ENCODE measurements around the gene ITGAD.
A peak's percentile ranks its signal among the peaks of the same experiment; 100 is the strongest.

Gene ITGAD

DNA sequence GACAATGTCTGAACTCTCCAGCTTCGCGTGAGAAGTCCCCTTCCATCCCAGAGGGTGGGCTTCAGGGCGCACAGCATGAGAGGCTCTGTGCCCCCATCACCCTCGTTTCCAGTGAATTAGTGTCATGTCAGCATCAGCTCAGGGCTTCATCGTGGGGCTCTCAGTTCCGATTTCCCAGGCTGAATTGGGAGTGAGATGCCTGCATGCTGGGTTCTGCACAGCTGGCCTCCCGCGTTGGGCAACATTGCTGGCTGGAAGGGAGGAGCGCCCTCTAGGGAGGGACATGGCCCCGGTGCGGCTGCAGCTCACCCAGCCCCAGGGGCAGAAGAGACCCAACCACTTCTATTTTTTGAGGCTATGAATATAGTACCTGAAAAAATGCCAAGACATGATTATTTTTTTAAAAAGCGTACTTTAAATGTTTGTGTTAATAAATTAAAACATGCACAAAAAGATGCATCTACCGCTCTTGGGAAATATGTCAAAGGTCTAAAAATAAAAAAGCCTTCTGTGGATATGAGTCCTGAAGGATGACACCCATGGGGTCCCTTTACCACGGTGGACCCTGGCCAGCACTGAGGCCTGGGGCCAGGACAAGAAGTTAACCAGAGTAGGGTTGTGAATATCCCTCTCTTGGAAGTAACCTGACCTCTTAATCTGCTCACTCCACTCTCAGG lies 10.5 kb upstream of the ITGAD start:
- Histone ChIP-seq H3K9ac (ENCODE audit: insufficient read length, low read depth) (no peak overlapping the region), H3K36me3 (ENCODE audit: insufficient read depth, insufficient read length, low read length) (no peaks in the 10 kb centered on the region), H3K27me3 (ENCODE audit: insufficient read depth, insufficient read length) (no peaks in the 10 kb centered on the region), H3K4me3 (ENCODE audit: insufficient read length, low read depth) (no peak overlapping the region), H3K4me1 (ENCODE audit: insufficient read depth, insufficient read length) (peaks cover 6% of the 10 kb centered on the region), H3K9me3 (ENCODE audit: insufficient read depth, low read length) (peaks cover 4% of the 10 kb centered on the region; the same call in 1 of the 2 replicates)
- peak; percentile 68 for DNase-seq (ENCODE audit: low read depth, low spot score)
- TF ChIP-seq YY1 (IDR thresholded peaks at IDR 0.05; ENCODE audit: insufficient read depth, insufficient read length) (no peak), SUZ12 (IDR thresholded peaks at IDR 0.05; ENCODE audit: extremely low read depth, insufficient read depth, insufficient read length) (no peak), ZNF274 (IDR thresholded peaks at IDR 0.05; ENCODE audit: low read depth, low read length) (no peak)

DNA sequence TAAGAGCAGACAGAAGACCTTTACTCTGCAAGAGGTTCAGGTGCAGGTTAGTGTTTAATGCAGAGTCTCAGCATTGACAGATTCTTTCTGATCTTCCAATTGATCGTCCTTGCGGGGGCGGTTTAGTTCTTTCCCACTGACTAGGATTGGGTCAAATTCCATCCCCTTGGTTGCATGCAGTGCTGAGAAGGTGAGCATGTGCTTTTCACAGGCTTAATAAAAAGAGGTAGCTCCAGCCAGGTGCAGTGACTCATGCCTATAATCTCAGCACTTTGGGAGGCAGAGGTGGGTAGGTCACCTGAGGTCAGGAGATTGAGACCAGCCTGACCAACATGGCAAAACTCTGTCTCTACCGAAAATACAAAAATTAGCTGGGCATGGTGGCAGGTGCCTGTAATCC lies 7.5 kb upstream of the ITGAD start:
- H3K9me3 ChIP-seq (ENCODE audit: insufficient read depth, low read length) = peaks cover 4% of the 10 kb centered on the region; the same call in 1 of the 2 replicates
- H3K4me1 ChIP-seq (ENCODE audit: insufficient read depth, insufficient read length) = peaks cover 6% of the 10 kb centered on the region
- no peak for TF ChIP-seq ZNF274 (IDR thresholded peaks at IDR 0.05; ENCODE audit: low read depth, low read length)
- no peak for TF ChIP-seq SUZ12 (IDR thresholded peaks at IDR 0.05; ENCODE audit: extremely low read depth, insufficient read depth, insufficient read length)
- no peak for TF ChIP-seq YY1 (IDR thresholded peaks at IDR 0.05; ENCODE audit: insufficient read depth, insufficient read length)
- H3K9ac ChIP-seq (ENCODE audit: insufficient read length, low read depth) = no peak overlapping the region
- no peak for DNase-seq (ENCODE audit: low read depth, low spot score)
- no peaks in the 10 kb centered on the region for H3K36me3 ChIP-seq (ENCODE audit: insufficient read depth, insufficient read length, low read length)
- H3K27me3 ChIP-seq (ENCODE audit: insufficient read depth, insufficient read length) = no peaks in the 10 kb centered on the region
- H3K4me3 ChIP-seq (ENCODE audit: insufficient read length, low read depth) = no peak overlapping the region

DNA sequence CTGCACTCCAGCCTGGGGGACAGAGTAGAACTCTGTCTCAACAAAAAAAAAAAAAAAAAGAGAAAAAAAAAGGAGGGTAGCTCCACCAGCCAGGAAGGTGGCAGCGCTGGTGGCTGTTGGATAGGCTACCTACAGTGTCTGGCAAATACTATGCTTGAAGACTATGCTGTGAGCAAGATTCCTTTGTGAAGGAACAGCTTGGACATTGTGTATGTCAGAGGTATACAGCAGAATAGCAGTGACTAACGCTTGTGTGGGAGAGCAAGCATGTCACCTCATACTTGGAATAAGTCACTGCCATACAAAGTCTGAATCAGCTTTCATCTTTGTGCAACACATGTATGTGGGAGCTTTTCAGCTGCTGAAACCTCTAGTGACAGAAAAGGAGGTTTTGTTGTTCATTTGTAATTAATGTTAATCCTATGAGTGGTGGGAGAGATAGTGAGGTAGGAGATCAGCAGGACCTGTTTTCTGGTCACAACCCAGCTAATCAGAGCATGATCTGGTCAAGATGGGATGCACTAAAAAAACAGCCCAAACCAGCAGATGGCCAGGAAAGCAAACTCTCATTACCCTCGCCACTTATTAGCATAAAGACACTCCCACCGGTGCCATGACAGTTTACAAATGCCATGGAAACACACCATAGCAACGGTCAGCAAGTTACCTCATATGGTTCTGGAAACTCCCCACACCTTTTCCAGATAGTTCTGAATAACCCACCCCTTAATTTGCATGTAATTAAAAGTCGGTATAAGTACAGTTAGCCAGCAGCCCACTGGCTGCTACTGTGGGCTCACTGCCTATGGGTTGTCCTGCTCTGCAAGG lies 6.8 kb upstream of the ITGAD start:
- Histone ChIP-seq H3K4me3 (ENCODE audit: insufficient read length, low read depth) (no peak overlapping the region), H3K9ac (ENCODE audit: insufficient read length, low read depth) (no peak overlapping the region), H3K27me3 (ENCODE audit: insufficient read depth, insufficient read length) (no peaks in the 10 kb centered on the region), H3K36me3 (ENCODE audit: insufficient read depth, insufficient read length, low read length) (no peaks in the 10 kb centered on the region), H3K4me1 (ENCODE audit: insufficient read depth, insufficient read length) (peaks cover 6% of the 10 kb centered on the region), H3K9me3 (ENCODE audit: insufficient read depth, low read length) (peaks cover 4% of the 10 kb centered on the region; the same call in 1 of the 2 replicates)
- DNase-seq (ENCODE audit: low read depth, low spot score) = peak; percentile 9
- TF ChIP-seq SUZ12 (IDR thresholded peaks at IDR 0.05; ENCODE audit: extremely low read depth, insufficient read depth, insufficient read length) (no peak), ZNF274 (IDR thresholded peaks at IDR 0.05; ENCODE audit: low read depth, low read length) (no peak), YY1 (IDR thresholded peaks at IDR 0.05; ENCODE audit: insufficient read depth, insufficient read length) (no peak)

DNA sequence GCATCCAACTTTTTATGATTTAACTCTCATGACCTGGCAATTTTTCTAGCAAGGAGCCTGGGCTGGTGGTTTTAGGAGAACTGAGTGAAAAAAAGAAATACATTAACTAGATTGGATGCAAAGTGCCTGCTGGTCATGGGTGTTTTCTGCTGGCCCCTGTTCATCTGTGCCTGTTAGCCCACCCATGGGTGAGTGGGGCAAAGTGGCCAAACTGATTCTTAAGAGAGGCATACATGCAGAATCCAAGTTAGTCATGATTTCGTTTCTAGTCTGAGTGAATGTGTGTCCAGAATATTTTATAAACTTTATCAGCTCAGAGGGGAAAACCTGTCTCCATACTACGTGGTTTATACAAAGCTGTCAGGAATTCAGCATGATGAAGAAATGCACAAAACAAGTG lies 4.6 kb upstream of the ITGAD start:
- no peaks in the 10 kb centered on the region for H3K36me3 ChIP-seq (ENCODE audit: insufficient read depth, insufficient read length, low read length)
- H3K4me1 ChIP-seq (ENCODE audit: insufficient read depth, insufficient read length) = peaks cover 16% of the 10 kb centered on the region
- H3K27me3 ChIP-seq (ENCODE audit: insufficient read depth, insufficient read length) = no peaks in the 10 kb centered on the region
- no peak for TF ChIP-seq SUZ12 (IDR thresholded peaks at IDR 0.05; ENCODE audit: extremely low read depth, insufficient read depth, insufficient read length)
- no peak for TF ChIP-seq YY1 (IDR thresholded peaks at IDR 0.05; ENCODE audit: insufficient read depth, insufficient read length)
- no peak for TF ChIP-seq ZNF274 (IDR thresholded peaks at IDR 0.05; ENCODE audit: low read depth, low read length)
- DNase-seq (ENCODE audit: low read depth, low spot score) = no peak
- H3K4me3 ChIP-seq (ENCODE audit: insufficient read length, low read depth) = no peak overlapping the region
- peaks cover 4% of the 10 kb centered on the region; the same call in 1 of the 2 replicates for H3K9me3 ChIP-seq (ENCODE audit: insufficient read depth, low read length)
- no peak overlapping the region for H3K9ac ChIP-seq (ENCODE audit: insufficient read length, low read depth)

DNA sequence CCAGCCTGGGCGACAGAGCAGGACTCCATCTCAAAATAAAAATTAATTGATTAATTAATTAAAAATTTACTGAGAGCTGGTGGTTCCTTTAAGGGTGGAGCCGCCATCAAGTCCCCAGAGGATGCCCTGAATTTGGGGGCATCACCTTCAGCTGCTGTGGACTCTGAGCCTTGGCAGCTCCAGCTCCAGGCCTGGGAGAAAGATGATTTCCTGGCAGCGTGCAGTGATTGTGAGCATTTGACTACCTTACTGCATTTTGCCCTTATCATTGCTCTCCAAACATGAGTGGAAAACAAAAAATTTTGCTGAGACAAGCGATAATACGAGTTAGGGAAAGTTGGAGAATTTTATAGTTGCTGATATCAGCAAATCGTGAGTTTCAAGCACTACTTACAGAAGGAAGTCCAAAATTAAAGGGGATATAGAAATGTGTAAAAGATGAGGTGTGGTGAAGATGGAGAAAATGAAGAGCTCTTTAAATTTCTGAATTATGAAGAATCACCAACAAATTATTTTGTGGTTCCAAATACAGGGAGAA lies 2.6 kb upstream of the ITGAD start:
- no peak for DNase-seq (ENCODE audit: low read depth, low spot score)
- Histone ChIP-seq H3K36me3 (ENCODE audit: insufficient read depth, insufficient read length, low read length) (no peaks in the 10 kb centered on the region), H3K27me3 (ENCODE audit: insufficient read depth, insufficient read length) (no peaks in the 10 kb centered on the region), H3K4me3 (ENCODE audit: insufficient read length, low read depth) (no peak overlapping the region), H3K9ac (ENCODE audit: insufficient read length, low read depth) (no peak overlapping the region), H3K4me1 (ENCODE audit: insufficient read depth, insufficient read length) (peaks cover 15% of the 10 kb centered on the region), H3K9me3 (ENCODE audit: insufficient read depth, low read length) (peaks cover 4% of the 10 kb centered on the region; the same call in 1 of the 2 replicates)
- no peak for TF ChIP-seq SUZ12 (IDR thresholded peaks at IDR 0.05; ENCODE audit: extremely low read depth, insufficient read depth, insufficient read length)
- no peak for TF ChIP-seq YY1 (IDR thresholded peaks at IDR 0.05; ENCODE audit: insufficient read depth, insufficient read length)
- TF ChIP-seq ZNF274 (IDR thresholded peaks at IDR 0.05; ENCODE audit: low read depth, low read length) = no peak

DNA sequence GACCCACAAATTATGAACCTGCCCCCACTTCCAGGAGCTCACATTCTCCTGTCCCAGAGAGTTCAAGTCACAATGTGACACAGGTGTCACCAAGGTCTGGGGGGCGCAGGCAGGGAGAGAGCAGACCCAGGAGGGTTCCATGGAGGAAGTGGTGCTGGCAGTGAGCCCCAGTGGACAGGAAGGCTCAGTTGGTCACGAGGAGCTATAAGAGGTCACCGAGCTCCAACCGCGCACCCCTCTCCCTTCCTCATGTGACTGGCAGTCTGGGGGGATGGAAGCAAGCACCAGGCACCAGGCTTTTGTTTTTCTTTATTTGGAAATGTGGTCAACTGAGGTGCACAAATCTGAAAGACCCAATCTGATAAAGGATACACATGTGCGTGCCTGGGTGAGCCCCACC lies 2.5 kb downstream of the ITGAD start:
- Histone ChIP-seq H3K9ac (ENCODE audit: insufficient read length, low read depth) (no peak overlapping the region), H3K9me3 (ENCODE audit: insufficient read depth, low read length) (peaks cover 11% of the 10 kb centered on the region; the same call in 1 of the 2 replicates), H3K27me3 (ENCODE audit: insufficient read depth, insufficient read length) (no peaks in the 10 kb centered on the region), H3K4me1 (ENCODE audit: insufficient read depth, insufficient read length) (peaks cover 17% of the 10 kb centered on the region), H3K36me3 (ENCODE audit: insufficient read depth, insufficient read length, low read length) (peaks cover 14% of the 10 kb centered on the region), H3K4me3 (ENCODE audit: insufficient read length, low read depth) (no peak overlapping the region)
- TF ChIP-seq YY1 (IDR thresholded peaks at IDR 0.05; ENCODE audit: insufficient read depth, insufficient read length) (no peak), SUZ12 (IDR thresholded peaks at IDR 0.05; ENCODE audit: extremely low read depth, insufficient read depth, insufficient read length) (no peak), ZNF274 (IDR thresholded peaks at IDR 0.05; ENCODE audit: low read depth, low read length) (no peak)
- no peak for DNase-seq (ENCODE audit: low read depth, low spot score)

Data from NT2/D1 (cell line).